Measurements from ENCODE around the gene KLF1. TPM values are rescaled to one million over a fixed set of nuclear protein-coding genes. Genes with fewer than 3 reads are reported as not detected.

The KLF1 gene
- polyA plus RNA-seq, 2 donors = not detected

DNA sequence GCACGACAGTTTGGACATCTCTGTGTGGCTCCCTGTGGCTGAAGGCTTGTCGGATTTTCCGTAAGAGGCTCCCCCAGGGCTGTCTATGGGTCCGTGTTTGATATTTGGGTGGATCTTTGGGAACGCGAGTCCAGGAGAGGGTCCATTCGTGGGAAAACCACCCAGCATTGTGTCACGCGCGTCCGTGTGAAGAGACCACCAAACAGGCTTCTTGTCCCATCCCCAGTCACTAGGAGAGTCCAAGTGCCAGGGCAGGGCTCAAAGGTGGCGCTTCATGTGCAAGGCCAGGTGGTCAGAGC is 2.4 kb downstream of the KLF1 start:
- Histone ChIP-seq H3K4me1 (ENCODE audit: control insufficient read depth in 2 of 2, insufficient read depth in 2 of 2, low read length in 1 of 2) (peaks cover 4 to 10% of the 10 kb centered on the region in 2 donors), H3K9me3 (ENCODE audit: control insufficient read depth in 2 of 2, insufficient read depth in 1 of 2, low read depth in 1 of 2, low read length in 1 of 2) (peaks cover 0 to 14% of the 10 kb centered on the region in 2 donors), H3K4me3 (ENCODE audit: low read depth in 1 of 2, low read length in 2 of 2) (peak overlapping the region in 1 of 2 donors; percentile 30), H3K36me3 (ENCODE audit: control insufficient read depth in 2 of 2, insufficient read depth in 2 of 2, low read length in 1 of 2) (no peaks in the 10 kb centered on the region), H3K27me3 (ENCODE audit: control insufficient read depth in 1 of 2, insufficient read depth in 2 of 2, low read length in 2 of 2) (no peaks in the 10 kb centered on the region), H3K27ac (ENCODE audit: low read depth in 2 of 2, low read length in 1 of 2) (no peak overlapping the region)
- WGBS, 2 donors = 68 to 75% methylated on average over 12 of the region's 12 CpGs

DNA sequence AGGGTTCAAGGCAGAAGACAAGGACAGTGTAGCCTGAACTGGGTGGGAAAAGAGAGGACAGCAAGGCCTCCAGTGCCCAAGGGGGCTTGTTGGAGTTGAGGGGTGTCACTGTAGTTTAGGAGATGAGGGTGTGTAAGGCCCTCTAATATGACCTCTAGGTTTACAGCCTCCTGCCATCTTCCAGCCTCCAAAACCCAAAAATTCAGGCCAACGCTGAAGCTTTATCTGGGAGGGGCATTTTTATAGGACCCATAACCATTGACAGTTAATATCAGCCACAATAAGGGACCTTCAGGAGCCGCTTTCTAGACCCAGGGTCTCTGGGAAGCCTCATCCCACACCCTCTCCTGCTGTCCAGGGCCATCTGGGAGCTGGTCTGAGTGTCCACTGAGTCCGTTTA is 2.8 kb downstream of the KLF1 start:
- Histone ChIP-seq H3K4me3 (ENCODE audit: low read depth in 1 of 2, low read length in 2 of 2) (no peak overlapping the region), H3K4me1 (ENCODE audit: control insufficient read depth in 2 of 2, insufficient read depth in 2 of 2, low read length in 1 of 2) (peaks cover 4 to 10% of the 10 kb centered on the region in 2 donors), H3K27me3 (ENCODE audit: control insufficient read depth in 1 of 2, insufficient read depth in 2 of 2, low read length in 2 of 2) (no peaks in the 10 kb centered on the region), H3K36me3 (ENCODE audit: control insufficient read depth in 2 of 2, insufficient read depth in 2 of 2, low read length in 1 of 2) (no peaks in the 10 kb centered on the region), H3K27ac (ENCODE audit: low read depth in 2 of 2, low read length in 1 of 2) (no peak overlapping the region), H3K9me3 (ENCODE audit: control insufficient read depth in 2 of 2, insufficient read depth in 1 of 2, low read depth in 1 of 2, low read length in 1 of 2) (peaks cover 0 to 14% of the 10 kb centered on the region in 2 donors)
- 96% methylated on average over 3 of the region's 3 CpGs for WGBS, 2 donors

DNA sequence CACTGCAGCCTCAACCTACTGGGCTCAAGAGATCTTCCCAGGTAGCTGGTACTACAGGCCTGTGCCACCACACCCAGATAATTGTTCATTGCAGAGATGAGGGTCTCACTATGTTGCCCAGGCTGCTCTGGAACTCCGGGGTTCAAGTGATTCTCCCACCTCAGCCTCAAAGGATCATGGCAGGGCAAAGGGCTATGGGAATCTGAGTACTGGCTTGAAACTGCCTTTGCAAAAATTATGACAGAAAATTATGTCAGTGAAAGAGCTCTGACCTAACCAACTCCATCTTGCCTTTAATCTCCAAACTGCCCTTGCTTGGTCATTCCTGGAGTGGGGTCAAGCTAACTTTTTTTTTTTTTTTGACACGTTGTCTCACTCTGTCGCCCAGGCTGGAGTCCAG is 4.4 kb downstream of the KLF1 start:
- Histone ChIP-seq H3K9me3 (ENCODE audit: control insufficient read depth in 2 of 2, insufficient read depth in 1 of 2, low read depth in 1 of 2, low read length in 1 of 2) (peaks cover 0 to 14% of the 10 kb centered on the region in 2 donors), H3K4me1 (ENCODE audit: control insufficient read depth in 2 of 2, insufficient read depth in 2 of 2, low read length in 1 of 2) (peaks cover 4 to 10% of the 10 kb centered on the region in 2 donors), H3K36me3 (ENCODE audit: control insufficient read depth in 2 of 2, insufficient read depth in 2 of 2, low read length in 1 of 2) (peaks cover 0 to 7% of the 10 kb centered on the region in 2 donors), H3K27me3 (ENCODE audit: control insufficient read depth in 1 of 2, insufficient read depth in 2 of 2, low read length in 2 of 2) (no peaks in the 10 kb centered on the region), H3K4me3 (ENCODE audit: low read depth in 1 of 2, low read length in 2 of 2) (no peak overlapping the region), H3K27ac (ENCODE audit: low read depth in 2 of 2, low read length in 1 of 2) (no peak overlapping the region)
- 88 to 93% methylated on average over 3 of the region's 3 CpGs for WGBS, 2 donors

DNA sequence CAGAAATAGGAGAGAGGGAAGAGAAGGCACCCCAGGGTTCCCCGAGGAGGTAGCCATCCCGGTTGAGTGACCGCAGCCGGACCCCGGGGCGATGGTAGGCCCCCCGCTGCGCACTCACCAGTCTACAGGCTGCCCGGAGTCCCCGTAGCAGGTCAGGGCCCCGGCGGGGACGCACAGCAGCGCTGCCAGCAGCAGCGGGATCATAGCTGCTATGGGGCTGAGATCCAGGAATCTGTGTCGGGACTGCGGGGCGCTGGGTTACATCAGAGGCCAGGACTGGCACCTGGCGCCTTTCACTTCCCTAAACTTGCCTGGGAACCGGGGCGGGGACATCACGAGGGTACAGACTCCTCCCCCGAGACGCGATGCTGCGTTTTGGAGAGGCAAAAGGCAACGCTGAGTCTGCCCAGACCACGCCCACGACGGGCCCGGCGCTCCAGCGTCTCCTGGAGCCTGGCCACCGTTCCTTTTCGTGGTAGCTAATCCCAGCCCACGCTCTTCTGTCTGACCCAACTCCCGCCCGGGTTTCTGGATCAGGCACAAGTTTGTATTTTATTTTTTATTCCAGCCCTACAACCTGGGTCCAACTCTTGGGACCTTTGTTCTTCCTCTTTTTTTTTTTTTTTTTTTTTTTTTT is 5.7 kb downstream of the KLF1 start, which contains the start of gene DNASE2:
DNASE2 (minus strand) TSS at position 278 of the 637 bp plus-strand sequence; CDS start at position 204, 74 bp downstream.
- Histone ChIP-seq H3K36me3 (ENCODE audit: control insufficient read depth in 2 of 2, insufficient read depth in 2 of 2, low read length in 1 of 2) (peaks cover 0 to 7% of the 10 kb centered on the region in 2 donors), H3K4me3 (ENCODE audit: low read depth in 1 of 2, low read length in 2 of 2) (peak within 1 kb of the TSS; percentile 61 to 81), H3K27ac (ENCODE audit: low read depth in 2 of 2, low read length in 1 of 2) (peak within 1 kb of the TSS; percentile 90 to 92), H3K4me1 (ENCODE audit: control insufficient read depth in 2 of 2, insufficient read depth in 2 of 2, low read length in 1 of 2) (peaks cover 4 to 10% of the 10 kb centered on the region in 2 donors), H3K9me3 (ENCODE audit: control insufficient read depth in 2 of 2, insufficient read depth in 1 of 2, low read depth in 1 of 2, low read length in 1 of 2) (peaks cover 0 to 14% of the 10 kb centered on the region in 2 donors), H3K27me3 (ENCODE audit: control insufficient read depth in 1 of 2, insufficient read depth in 2 of 2, low read length in 2 of 2) (no peaks in the 10 kb centered on the region)
- 0 to 1% methylated on average over 38 of the region's 38 CpGs for WGBS, 2 donors

DNA sequence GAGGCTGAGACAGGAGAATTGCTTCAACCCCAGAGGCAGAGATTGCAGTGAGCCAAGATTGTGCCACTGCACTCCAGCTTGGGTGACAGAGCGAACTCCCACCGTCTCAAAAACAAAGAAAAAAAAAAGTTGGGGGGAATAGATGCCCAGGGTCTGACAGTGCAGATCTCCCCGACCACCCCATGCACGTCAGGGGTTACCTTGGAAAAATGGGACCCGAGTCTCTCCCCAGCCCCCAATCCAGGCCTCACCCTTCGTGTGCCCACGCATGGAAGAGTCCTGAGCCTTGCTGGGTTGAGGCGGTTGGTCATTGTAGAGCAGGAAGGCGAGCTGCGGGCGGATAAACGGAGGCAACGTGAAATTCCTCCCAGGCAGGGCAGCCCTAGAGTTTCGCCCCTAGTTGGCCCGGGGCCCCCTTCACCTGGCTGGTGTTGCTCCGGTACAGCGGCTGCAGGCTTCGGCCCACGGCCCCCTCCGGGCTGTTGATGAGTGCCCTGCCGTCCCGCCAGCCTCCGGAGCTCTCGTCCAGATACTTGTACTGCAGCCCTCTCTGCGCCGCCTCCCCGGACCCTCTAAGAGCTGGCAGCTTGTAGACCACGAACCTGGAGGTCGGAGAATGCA is 6.3 kb downstream of the KLF1 start:
- Histone ChIP-seq H3K36me3 (ENCODE audit: control insufficient read depth in 2 of 2, insufficient read depth in 2 of 2, low read length in 1 of 2) (peaks cover 0 to 7% of the 10 kb centered on the region in 2 donors), H3K27ac (ENCODE audit: low read depth in 2 of 2, low read length in 1 of 2) (peak overlapping the region; percentile 90 to 92), H3K9me3 (ENCODE audit: control insufficient read depth in 2 of 2, insufficient read depth in 1 of 2, low read depth in 1 of 2, low read length in 1 of 2) (peaks cover 0 to 14% of the 10 kb centered on the region in 2 donors), H3K4me3 (ENCODE audit: low read depth in 1 of 2, low read length in 2 of 2) (peak overlapping the region; percentile 61 to 81), H3K4me1 (ENCODE audit: control insufficient read depth in 2 of 2, insufficient read depth in 2 of 2, low read length in 1 of 2) (peaks cover 4 to 10% of the 10 kb centered on the region in 2 donors), H3K27me3 (ENCODE audit: control insufficient read depth in 1 of 2, insufficient read depth in 2 of 2, low read length in 2 of 2) (no peaks in the 10 kb centered on the region)
- WGBS, 2 donors = 11% methylated on average over 29 of the region's 29 CpGs

DNA sequence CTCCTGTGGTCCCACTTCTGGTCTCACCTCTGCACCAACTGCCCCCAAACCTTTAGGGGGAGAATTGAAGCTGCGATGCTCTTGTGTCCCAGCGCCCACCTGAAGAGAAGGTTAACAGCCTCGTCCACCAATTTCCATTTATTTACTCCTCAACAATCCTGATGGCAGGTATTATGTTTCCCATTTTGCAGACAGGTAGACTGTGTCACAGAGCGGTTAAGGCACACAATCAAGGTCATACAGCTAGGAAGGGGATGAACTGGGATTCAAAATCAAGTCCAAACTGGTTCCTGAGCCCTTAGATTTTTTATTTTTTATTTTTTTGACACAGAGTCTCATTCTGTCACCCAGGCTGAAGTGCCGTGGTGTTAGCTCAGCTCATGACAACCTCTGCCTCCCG is 11.9 kb downstream of the KLF1 start:
- Histone ChIP-seq H3K9me3 (ENCODE audit: control insufficient read depth in 2 of 2, insufficient read depth in 1 of 2, low read depth in 1 of 2, low read length in 1 of 2) (no peaks in the 10 kb centered on the region), H3K4me1 (ENCODE audit: control insufficient read depth in 2 of 2, insufficient read depth in 2 of 2, low read length in 1 of 2) (peaks cover 6 to 7% of the 10 kb centered on the region in 2 donors), H3K4me3 (ENCODE audit: low read depth in 1 of 2, low read length in 2 of 2) (no peak overlapping the region), H3K36me3 (ENCODE audit: control insufficient read depth in 2 of 2, insufficient read depth in 2 of 2, low read length in 1 of 2) (peaks cover 0 to 9% of the 10 kb centered on the region in 2 donors), H3K27ac (ENCODE audit: low read depth in 2 of 2, low read length in 1 of 2) (no peak overlapping the region), H3K27me3 (ENCODE audit: control insufficient read depth in 1 of 2, insufficient read depth in 2 of 2, low read length in 2 of 2) (no peaks in the 10 kb centered on the region)
- 95% methylated on average over 6 of the region's 6 CpGs for WGBS, 2 donors

DNA sequence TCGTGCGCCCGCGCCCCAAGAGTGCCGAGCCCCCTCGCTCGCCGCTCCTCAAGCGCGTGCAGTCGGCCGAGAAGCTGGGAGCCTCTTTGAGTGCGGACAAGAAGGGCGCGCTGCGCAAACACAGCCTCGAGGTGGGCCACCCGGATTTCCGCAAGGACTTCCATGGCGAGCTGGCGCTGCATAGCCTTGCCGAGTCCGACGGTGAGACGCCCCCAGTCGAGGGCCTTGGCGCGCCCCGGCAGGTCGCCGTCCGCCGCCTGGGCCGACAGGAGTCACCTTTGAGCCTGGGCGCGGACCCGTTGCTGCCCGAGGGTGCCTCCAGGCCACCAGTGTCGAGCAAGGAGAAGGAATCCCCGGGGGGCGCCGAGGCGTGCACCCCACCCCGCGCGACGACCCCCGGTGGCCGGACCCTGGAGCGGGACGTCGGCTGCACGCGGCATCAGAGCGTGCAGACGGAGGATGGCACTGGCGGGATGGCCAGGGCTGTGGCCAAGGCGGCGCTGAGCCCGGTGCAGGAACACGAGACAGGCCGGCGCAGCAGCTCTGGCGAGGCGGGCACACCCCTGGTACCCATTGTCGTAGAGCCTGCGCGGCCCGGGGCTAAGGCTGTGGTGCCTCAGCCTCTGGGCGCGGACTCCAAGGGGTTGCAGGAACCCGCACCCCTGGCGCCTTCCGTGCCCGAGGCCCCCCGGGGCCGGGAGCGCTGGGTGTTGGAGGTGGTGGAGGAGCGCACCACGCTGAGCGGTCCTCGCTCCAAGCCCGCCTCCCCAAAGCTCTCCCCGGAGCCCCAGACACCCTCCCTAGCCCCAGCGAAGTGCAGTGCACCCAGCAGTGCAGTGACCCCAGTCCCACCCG is 12.9 kb downstream of the KLF1 start:
- Histone ChIP-seq H3K27me3 (ENCODE audit: control insufficient read depth in 1 of 2, insufficient read depth in 2 of 2, low read length in 2 of 2) (no peaks in the 10 kb centered on the region), H3K9me3 (ENCODE audit: control insufficient read depth in 2 of 2, insufficient read depth in 1 of 2, low read depth in 1 of 2, low read length in 1 of 2) (no peaks in the 10 kb centered on the region), H3K36me3 (ENCODE audit: control insufficient read depth in 2 of 2, insufficient read depth in 2 of 2, low read length in 1 of 2) (peaks cover 0 to 9% of the 10 kb centered on the region in 2 donors), H3K4me1 (ENCODE audit: control insufficient read depth in 2 of 2, insufficient read depth in 2 of 2, low read length in 1 of 2) (peaks cover 6 to 7% of the 10 kb centered on the region in 2 donors), H3K27ac (ENCODE audit: low read depth in 2 of 2, low read length in 1 of 2) (no peak overlapping the region), H3K4me3 (ENCODE audit: low read depth in 1 of 2, low read length in 2 of 2) (no peak overlapping the region)
- WGBS, 2 donors = 83 to 90% methylated on average over 81 to 86 of the region's 86 CpGs

DNA sequence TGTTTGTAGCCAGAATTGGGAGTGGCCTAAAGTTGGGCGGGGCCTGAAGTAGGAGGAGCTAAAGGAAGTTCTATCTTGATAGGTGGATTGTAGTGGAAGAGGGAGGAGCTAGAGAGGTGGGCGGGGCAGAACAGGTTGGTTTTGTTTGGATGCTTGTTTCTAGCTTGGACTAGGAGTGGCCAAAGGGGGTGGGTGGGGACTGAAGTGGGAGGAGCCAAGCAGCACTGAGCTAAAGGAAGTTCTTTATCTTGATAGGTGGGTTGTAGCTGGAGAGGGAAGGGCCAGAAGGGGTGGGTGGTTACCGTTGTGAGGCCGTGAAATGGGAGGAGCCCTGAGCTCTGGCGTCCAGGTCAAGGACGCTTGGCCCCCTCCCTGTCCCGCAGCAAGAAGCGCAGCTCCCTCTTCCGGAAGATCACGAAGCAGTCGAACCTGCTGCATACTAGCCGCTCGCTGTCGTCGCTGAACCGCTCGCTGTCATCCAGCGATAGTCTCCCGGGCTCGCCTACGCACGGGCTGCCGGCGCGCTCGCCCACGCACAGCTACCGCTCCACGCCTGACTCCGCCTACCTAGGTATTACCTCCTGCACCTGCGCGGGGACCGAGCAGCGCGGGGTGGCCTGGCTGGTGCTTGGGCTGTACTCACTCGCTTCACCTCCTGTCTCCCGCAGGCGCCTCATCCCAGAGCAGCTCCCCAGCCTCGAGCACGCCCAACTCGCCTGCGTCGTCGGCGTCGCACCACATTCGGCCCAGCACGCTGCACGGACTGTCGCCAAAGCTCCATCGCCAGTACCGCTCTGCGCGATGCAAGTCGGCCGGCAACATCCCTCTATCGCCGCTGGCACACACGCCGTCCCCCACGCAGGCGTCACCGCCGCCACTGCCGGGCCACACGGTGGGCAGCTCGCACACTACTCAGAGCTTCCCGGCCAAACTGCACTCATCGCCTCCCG is 13.8 kb downstream of the KLF1 start:
- peak overlapping the region; percentile 11 to 23 for H3K4me3 ChIP-seq (ENCODE audit: low read depth in 1 of 2, low read length in 2 of 2)
- no peaks in the 10 kb centered on the region for H3K27me3 ChIP-seq (ENCODE audit: control insufficient read depth in 1 of 2, insufficient read depth in 2 of 2, low read length in 2 of 2)
- H3K27ac ChIP-seq (ENCODE audit: low read depth in 2 of 2, low read length in 1 of 2) = peak overlapping the region in 1 of 2 donors; percentile 54
- peaks cover 0 to 5% of the 10 kb centered on the region in 2 donors for H3K36me3 ChIP-seq (ENCODE audit: control insufficient read depth in 2 of 2, insufficient read depth in 2 of 2, low read length in 1 of 2)
- 49 to 54% methylated on average over 70 of the region's 70 CpGs for WGBS, 2 donors
- H3K4me1 ChIP-seq (ENCODE audit: control insufficient read depth in 2 of 2, insufficient read depth in 2 of 2, low read length in 1 of 2) = peaks cover 6 to 7% of the 10 kb centered on the region in 2 donors
- H3K9me3 ChIP-seq (ENCODE audit: control insufficient read depth in 2 of 2, insufficient read depth in 1 of 2, low read depth in 1 of 2, low read length in 1 of 2) = no peaks in the 10 kb centered on the region

DNA sequence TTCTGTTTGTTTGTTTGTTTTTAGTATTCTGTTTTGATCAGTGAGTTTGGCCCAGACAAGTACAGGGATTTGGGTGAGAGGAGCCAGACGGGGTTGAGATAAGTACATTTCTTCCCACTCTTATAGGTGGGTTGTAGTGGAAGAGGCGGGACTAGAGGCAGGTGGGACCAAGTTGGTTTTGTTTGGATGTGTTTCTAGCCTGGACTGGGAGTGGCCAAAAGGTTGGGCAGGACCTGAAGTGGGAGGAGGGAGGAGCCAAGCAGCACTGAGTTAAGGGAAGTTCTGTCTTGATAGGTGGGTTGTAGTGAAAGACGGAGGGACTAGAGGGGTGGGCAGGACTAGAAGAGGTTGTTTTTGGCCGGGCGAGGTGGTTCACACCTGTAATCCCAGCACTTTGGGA is 14.7 kb downstream of the KLF1 start:
- no peak overlapping the region for H3K27ac ChIP-seq (ENCODE audit: low read depth in 2 of 2, low read length in 1 of 2)
- WGBS, 2 donors = 88 to 90% methylated on average over 5 of the region's 5 CpGs
- no peaks in the 10 kb centered on the region for H3K27me3 ChIP-seq (ENCODE audit: control insufficient read depth in 1 of 2, insufficient read depth in 2 of 2, low read length in 2 of 2)
- no peaks in the 10 kb centered on the region for H3K9me3 ChIP-seq (ENCODE audit: control insufficient read depth in 2 of 2, insufficient read depth in 1 of 2, low read depth in 1 of 2, low read length in 1 of 2)
- H3K36me3 ChIP-seq (ENCODE audit: control insufficient read depth in 2 of 2, insufficient read depth in 2 of 2, low read length in 1 of 2) = peaks cover 0 to 3% of the 10 kb centered on the region in 2 donors
- peaks cover 8 to 13% of the 10 kb centered on the region in 2 donors for H3K4me1 ChIP-seq (ENCODE audit: control insufficient read depth in 2 of 2, insufficient read depth in 2 of 2, low read length in 1 of 2)
- H3K4me3 ChIP-seq (ENCODE audit: low read depth in 1 of 2, low read length in 2 of 2) = no peak overlapping the region

All from esophagus (tissue), 2 donors.